ENCODE results near the gene ICAM3.

- no peak for TF ChIP-seq CTCF (optimal IDR thresholded peaks at IDR 0.05 in 1 of 3, IDR thresholded peaks at IDR 0.05 in 1 of 3, conservative IDR thresholded peaks at IDR 0.05 in 1 of 3; ENCODE audit: extremely low read depth in 1 of 3, insufficient read depth in 2 of 3, low read length in 3 of 3)
- no peak for TF ChIP-seq EZH2 (IDR thresholded peaks at IDR 0.05; ENCODE audit: low read length)
Observed at GRCh38 chr19:10318807-10319682, 20.4 kb downstream of the ICAM3 start.

All from keratinocyte (primary cell).